Tibial artery (tissue), 4 donors: ENCODE measurements around the gene IL25.

ENCODE experiments used
- DNase-seq, 2 donors: peaks; one replicate each; pipeline ENCODE4 v3.0.0-alpha.2; 2019
- H3K27ac ChIP-seq, 2 donors: fragments of 200-600 bp; sonication (generic) in 1 of 2; 1 replicate in 1 of 2; 2 replicates in 1 of 2; pipeline ENCODE4 v1.5.1; 2018 to 2019; ENCODE audit warnings: mild to moderate bottlenecking in 1 of 2
- H3K27me3 ChIP-seq, 2 donors: fragments of 200-600 bp; sonication (generic) in 1 of 2; one replicate each; pipeline versions ENCODE4 v1.5.1 to v1.6.0; 2016 to 2019
- H3K36me3 ChIP-seq, 3 donors: fragments of 200-600 bp; sonication (generic) in 2 of 3; one replicate each; pipeline ENCODE4 v1.5.1; 2016 to 2019; ENCODE audit warnings: mild to moderate bottlenecking in 2 of 3
- H3K4me1 ChIP-seq, 4 donors: fragments of 200-600 bp; sonication (generic) in 2 of 4; 1 replicate in 3 of 4; 2 replicates in 1 of 4; pipeline ENCODE4 v1.5.1; 2016 to 2019
- H3K4me3 ChIP-seq, 2 donors: fragments of 200-600 bp; sonication (generic) in 1 of 2; 1 replicate in 1 of 2; 2 replicates in 1 of 2; pipeline ENCODE4 v1.5.1; 2018 to 2019; ENCODE audit warnings: mild to moderate bottlenecking in 2 of 2
- H3K9me3 ChIP-seq, 3 donors: fragments of 200-600 bp; sonication (generic) in 1 of 3; one replicate each; pipeline ENCODE4 v1.5.1; 2016 to 2019
- intact Hi-C: fragments of 100-400 bp; cut with DNase I; formaldehyde crosslinking; loops from one replicate; pipeline ENCODE4 v1.15.0; 2023; ENCODE audit warnings: low total_unique reads
- TF ChIP-seq, protein P1 (sequence below), 2 experiments: fragments of 200-600 bp in 1 of 2; fragments of 450-650 bp in 1 of 2; IDR thresholded peaks; one replicate each; pipeline ENCODE4 v1.5.1; 2017 to 2019; ENCODE audit warnings: antibody characterized with exemption in 2 of 2, mild to moderate bottlenecking in 1 of 2, moderate library complexity in 1 of 2

The IL25 gene

DNA sequence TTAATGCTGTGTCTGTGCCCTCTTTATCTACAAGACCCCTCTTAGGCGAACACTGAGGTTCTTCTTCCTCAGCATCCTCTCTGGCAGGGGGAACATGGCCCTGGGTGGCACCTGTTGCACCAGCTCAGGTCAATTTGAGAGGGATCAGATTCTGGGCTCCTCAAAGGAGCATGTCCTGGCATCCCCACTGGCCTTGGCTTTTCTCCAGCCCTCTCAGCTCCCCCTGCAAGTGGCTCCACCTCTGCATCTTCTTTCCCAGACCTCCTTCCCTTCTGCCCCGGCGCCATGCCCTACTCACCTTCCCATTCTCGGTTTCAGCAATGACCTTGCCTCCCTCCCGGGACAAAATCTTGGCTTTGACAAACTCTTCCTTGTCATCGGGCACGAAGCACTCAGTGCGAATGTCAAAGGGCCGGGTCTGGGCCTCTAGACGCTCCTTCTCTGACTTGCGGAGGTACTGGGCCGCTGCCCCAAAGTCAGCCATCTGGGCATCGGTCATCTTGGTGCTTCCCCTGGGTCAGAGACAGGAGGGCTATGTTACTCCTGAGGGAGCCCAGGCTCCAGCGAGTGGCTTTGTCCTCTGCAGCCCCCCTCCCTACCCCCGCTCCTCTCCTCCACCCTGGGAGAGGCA, 34.2 kb downstream of the IL25 start:
- no peaks in the 10 kb centered on the region for H3K4me1 ChIP-seq
- no peak overlapping the region for H3K27ac ChIP-seq
- intact Hi-C loops, result no loop called here
- no peak for DNase-seq
- TF ChIP-seq, protein P1, sequence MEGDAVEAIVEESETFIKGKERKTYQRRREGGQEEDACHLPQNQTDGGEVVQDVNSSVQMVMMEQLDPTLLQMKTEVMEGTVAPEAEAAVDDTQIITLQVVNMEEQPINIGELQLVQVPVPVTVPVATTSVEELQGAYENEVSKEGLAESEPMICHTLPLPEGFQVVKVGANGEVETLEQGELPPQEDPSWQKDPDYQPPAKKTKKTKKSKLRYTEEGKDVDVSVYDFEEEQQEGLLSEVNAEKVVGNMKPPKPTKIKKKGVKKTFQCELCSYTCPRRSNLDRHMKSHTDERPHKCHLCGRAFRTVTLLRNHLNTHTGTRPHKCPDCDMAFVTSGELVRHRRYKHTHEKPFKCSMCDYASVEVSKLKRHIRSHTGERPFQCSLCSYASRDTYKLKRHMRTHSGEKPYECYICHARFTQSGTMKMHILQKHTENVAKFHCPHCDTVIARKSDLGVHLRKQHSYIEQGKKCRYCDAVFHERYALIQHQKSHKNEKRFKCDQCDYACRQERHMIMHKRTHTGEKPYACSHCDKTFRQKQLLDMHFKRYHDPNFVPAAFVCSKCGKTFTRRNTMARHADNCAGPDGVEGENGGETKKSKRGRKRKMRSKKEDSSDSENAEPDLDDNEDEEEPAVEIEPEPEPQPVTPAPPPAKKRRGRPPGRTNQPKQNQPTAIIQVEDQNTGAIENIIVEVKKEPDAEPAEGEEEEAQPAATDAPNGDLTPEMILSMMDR (IDR thresholded peaks at IDR 0.05), result no peak
- peaks cover 0 to 64% of the 10 kb centered on the region in 2 donors for H3K27me3 ChIP-seq
- H3K4me3 ChIP-seq, result no peak overlapping the region
- H3K9me3 ChIP-seq, result no peaks in the 10 kb centered on the region
- H3K36me3 ChIP-seq, result no peaks in the 10 kb centered on the region

DNA sequence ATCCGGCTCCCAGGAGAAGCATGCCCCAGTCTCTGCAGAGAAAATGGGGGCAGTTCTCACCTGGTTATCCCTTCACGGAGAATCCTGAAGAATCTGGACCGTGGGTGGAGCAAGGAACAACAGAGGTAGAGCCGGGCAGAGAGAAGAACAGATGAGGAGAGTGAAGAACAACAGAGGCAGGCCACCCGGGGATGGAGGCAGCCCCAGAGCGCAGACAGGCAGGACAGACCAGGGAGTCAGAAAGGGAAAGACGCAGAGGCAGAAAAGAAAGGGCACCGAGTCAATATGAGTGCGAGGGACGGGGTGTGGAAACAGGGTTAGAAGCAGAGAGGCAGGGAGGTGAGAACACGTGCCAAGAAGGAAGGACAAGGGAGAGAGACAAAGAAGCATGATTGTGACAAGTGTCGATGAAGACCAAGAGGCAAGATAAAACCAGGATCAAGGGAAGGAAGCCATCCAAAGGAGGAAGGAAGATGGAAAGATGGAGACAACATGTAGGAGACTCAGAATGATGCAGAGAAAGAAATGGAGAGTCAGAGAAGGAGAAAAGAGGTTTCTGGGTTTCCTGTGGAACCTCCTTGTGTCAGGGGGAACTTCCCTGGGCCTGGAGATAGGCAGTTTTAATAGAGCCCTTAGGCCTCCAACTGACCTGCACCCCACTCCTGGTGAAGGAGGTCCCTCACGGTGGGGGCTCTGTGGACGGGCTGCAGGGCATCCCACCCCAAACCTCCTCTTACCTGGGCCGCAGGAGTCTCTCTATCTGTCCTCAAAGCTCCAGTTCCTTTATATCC, 35.1 kb downstream of the IL25 start, which contains the start of gene MYH6:
Gene MYH6 (minus strand): TSS at position 758 of the 791 bp plus-strand sequence. CDS start 1,050 bp downstream, outside the sequence.
- intact Hi-C loops, result no loop called here
- Histone ChIP-seq H3K36me3 (no peaks in the 10 kb centered on the region), H3K27ac (no peak within 1 kb of the TSS), H3K9me3 (no peaks in the 10 kb centered on the region), H3K4me3 (no peak within 1 kb of the TSS), H3K4me1 (no peaks in the 10 kb centered on the region), H3K27me3 (peaks cover 0 to 65% of the 10 kb centered on the region in 2 donors)
- DNase-seq, result no peak
- TF ChIP-seq, protein P1 (IDR thresholded peaks at IDR 0.05), result no peak

DNA sequence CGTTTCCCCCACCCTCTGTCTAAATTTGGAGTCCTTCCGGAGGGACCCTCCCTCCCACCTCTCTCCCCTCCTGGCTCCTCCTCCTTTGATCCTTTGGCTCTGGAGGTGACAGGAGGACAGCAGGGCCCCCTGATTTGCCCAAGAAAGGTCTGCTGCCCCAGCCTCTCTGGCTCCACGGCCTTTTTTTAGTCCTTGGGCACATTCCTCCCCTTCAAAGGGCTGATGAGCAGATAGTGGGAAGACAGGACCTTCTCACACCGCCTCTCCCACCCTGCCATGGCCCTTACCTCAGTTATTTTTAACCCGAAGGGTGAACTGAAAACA, 35.7 kb downstream of the IL25 start:
- no peak overlapping the region for H3K27ac ChIP-seq
- no peaks in the 10 kb centered on the region for H3K36me3 ChIP-seq
- intact Hi-C loops, result no loop called here
- TF ChIP-seq, protein P1 (IDR thresholded peaks at IDR 0.05), result no peak
- H3K9me3 ChIP-seq, result no peaks in the 10 kb centered on the region
- no peak overlapping the region for H3K4me3 ChIP-seq
- H3K4me1 ChIP-seq, result no peaks in the 10 kb centered on the region
- no peak for DNase-seq
- H3K27me3 ChIP-seq, result peaks cover 0 to 60% of the 10 kb centered on the region in 2 donors

DNA sequence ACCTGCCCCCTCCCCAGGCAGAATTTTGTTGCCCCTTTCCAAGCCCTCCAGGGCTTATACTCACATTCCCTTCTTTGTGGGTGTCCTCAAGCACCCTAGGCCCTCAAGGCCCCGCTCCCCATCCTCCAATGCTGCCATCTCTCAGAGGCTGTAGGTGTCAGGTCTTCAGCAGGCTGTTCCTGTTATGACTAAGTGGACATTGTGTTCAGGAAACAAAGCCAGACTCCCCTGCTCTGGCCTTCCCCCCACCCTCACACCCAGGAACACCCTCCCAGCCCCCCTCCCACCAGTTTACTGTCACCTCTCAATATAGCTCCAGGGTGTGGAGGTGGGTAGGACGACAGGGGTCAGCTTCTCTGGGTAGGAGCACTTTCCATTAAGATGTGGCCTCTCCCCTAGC, 36.9 kb downstream of the IL25 start:
- Histone ChIP-seq H3K36me3 (no peaks in the 10 kb centered on the region), H3K9me3 (no peaks in the 10 kb centered on the region), H3K27me3 (peaks cover 0 to 52% of the 10 kb centered on the region in 2 donors), H3K4me1 (no peaks in the 10 kb centered on the region), H3K4me3 (no peak overlapping the region), H3K27ac (no peak overlapping the region)
- TF ChIP-seq, protein P1 (IDR thresholded peaks at IDR 0.05), result no peak
- DNase-seq, result no peak
- intact Hi-C loops, result no loop called here

DNA sequence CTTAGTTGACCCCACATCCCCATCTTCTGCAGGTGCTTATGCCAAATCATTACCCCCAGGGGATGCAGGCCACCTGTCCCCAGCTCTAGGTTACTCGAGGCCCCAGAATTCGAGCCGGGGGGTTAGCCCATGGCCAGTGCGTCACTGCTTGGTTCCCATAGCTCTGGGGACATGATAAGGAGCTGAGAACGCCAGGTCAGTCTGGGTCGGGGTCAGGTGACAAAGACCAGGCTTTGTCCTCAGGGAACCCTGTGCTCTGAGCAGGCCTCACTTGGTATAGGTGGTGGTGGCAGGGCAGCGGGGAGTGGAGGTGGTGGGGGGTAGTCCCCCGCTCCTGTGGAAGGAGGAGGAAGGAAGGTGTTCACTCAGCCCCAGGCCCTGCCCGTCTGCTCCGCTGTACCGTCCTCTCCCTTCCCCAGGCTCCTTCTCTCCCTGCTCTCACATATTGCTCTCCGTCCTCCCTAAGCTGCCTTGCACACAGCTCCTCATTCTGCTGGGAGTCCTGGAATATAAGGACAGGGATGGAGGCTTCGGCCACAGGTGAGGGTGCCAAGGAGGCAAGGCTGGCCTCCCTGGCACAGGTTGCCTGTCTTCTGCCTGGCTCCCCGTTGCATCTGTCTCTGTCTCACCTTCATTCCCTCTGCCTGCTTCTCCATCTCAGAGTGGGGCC, 37.5 kb downstream of the IL25 start:
- DNase-seq, result no peak
- Histone ChIP-seq H3K27me3 (peaks cover 0 to 47% of the 10 kb centered on the region in 2 donors), H3K4me3 (no peak overlapping the region), H3K36me3 (no peaks in the 10 kb centered on the region), H3K4me1 (no peaks in the 10 kb centered on the region), H3K27ac (no peak overlapping the region), H3K9me3 (no peaks in the 10 kb centered on the region)
- intact Hi-C loops, result no loop called here
- TF ChIP-seq, protein P1 (IDR thresholded peaks at IDR 0.05), result no peak
